ENCODE results near the gene MYO16.

MYO16 gene

GRCh38 chr13:108812661-108813060 is 183.2 kb downstream of the MYO16 start:
- no peak for DNase-seq

GRCh38 chr13:108813587-108814170 is 184.3 kb downstream of the MYO16 start:
- DNase-seq = no peak

GRCh38 chr13:108816375-108816774 is 187.0 kb downstream of the MYO16 start:
- DNase-seq = no peak

GRCh38 chr13:108827646-108828045 is 198.2 kb downstream of the MYO16 start:
- DNase-seq = no peak

GRCh38 chr13:108828086-108828815 is 198.8 kb downstream of the MYO16 start:
- no peak for DNase-seq

- no peak for DNase-seq
These were observed 201.5 kb downstream of the MYO16 start for GRCh38 chr13:108830916-108831315.

GRCh38 chr13:108833531-108833930 is 204.1 kb downstream of the MYO16 start:
- no peak for DNase-seq

GRCh38 chr13:108834193-108834592 is 204.8 kb downstream of the MYO16 start:
- no peak for DNase-seq

- no peak for DNase-seq
These were observed 205.7 kb downstream of the MYO16 start for GRCh38 chr13:108835083-108835482.

GRCh38 chr13:108850691-108851090 is 221.3 kb downstream of the MYO16 start:
- no peak for DNase-seq

- DNase-seq = no peak
These were observed 222.2 kb downstream of the MYO16 start for GRCh38 chr13:108851660-108852059.

GRCh38 chr13:108853031-108853430 is 223.6 kb downstream of the MYO16 start:
- no peak for DNase-seq

GRCh38 chr13:108855737-108856387 is 226.5 kb downstream of the MYO16 start:
- no peak for DNase-seq

GRCh38 chr13:108858676-108859075 is 229.3 kb downstream of the MYO16 start:
- DNase-seq = no peak

GRCh38 chr13:108859197-108860012 is 230.0 kb downstream of the MYO16 start:
- no peak for DNase-seq

GRCh38 chr13:108860418-108860817 is 231.0 kb downstream of the MYO16 start:
- no peak for DNase-seq

- DNase-seq = no peak
These were observed 247.9 kb downstream of the MYO16 start for GRCh38 chr13:108877300-108877699.

- no peak for DNase-seq
These were observed 249.3 kb downstream of the MYO16 start for GRCh38 chr13:108878732-108879131.

GRCh38 chr13:108889324-108889984 is 260.0 kb downstream of the MYO16 start:
- no peak for DNase-seq

GRCh38 chr13:108895220-108895704 is 265.9 kb downstream of the MYO16 start:
- peak; percentile 43 for DNase-seq

GRCh38 chr13:108897955-108898354 is 268.5 kb downstream of the MYO16 start:
- DNase-seq = no peak

GRCh38 chr13:108902405-108903155 is 273.2 kb downstream of the MYO16 start:
- no peak for DNase-seq
